Astrocyte (in vitro differentiated cells and primary cell): ENCODE measurements around the gene DPH2. TPM values are rescaled to one million over a fixed set of nuclear protein-coding genes. Genes with fewer than 3 reads are reported as not detected.

Experiments used
- DNase-seq: peaks from one replicate; pipeline ENCODE4 v3.0.0-alpha.2; 2010; ENCODE audit warnings: low read depth
- FAIRE-seq: peaks from 2 replicates; lab custom pipeline; 2011; peaks lifted over from hg19 to GRCh38; lab: Jason Lieb, UNC
- H2AFZ ChIP-seq: 2 replicates; pipeline ENCODE4 v1.6.0; 2012; ENCODE audit warnings: low read depth, low read length, inconsistent platforms
- H3K27ac ChIP-seq: 2 replicates; pipeline ENCODE4 v1.5.1; 2011; ENCODE audit warnings: low read depth, low read length, inconsistent platforms
- H3K27me3 ChIP-seq: 2 replicates; pipeline ENCODE4 v1.6.0; 2011; ENCODE audit warnings: low read length, inconsistent platforms; ENCODE audit not compliant: insufficient read depth
- H3K36me3 ChIP-seq: 2 replicates; pipeline ENCODE4 v1.5.1; 2011; ENCODE audit warnings: low read length, inconsistent platforms; ENCODE audit not compliant: insufficient read depth
- H3K4me1 ChIP-seq: 2 replicates; pipeline ENCODE4 v1.5.1; 2011; ENCODE audit warnings: low read length, inconsistent platforms; ENCODE audit not compliant: insufficient read depth
- H3K4me2 ChIP-seq: 2 replicates; pipeline ENCODE4 v1.6.0; 2012; ENCODE audit warnings: low read length, inconsistent platforms
- H3K4me3 ChIP-seq: 2 replicates; pipeline ENCODE4 v1.5.1; 2011; ENCODE audit warnings: low read depth, mild to moderate bottlenecking, low read length, inconsistent platforms; ENCODE audit not compliant: insufficient read depth
- H3K79me2 ChIP-seq: 2 replicates; pipeline ENCODE4 v1.6.0; 2012; ENCODE audit warnings: mild to moderate bottlenecking, low read length, inconsistent platforms; ENCODE audit not compliant: insufficient read depth
- H3K9ac ChIP-seq: 2 replicates; pipeline ENCODE4 v1.6.0; 2012; ENCODE audit warnings: mild to moderate bottlenecking, low read length, inconsistent platforms
- H3K9me3 ChIP-seq: 2 replicates; pipeline ENCODE4 v1.5.1; 2012; ENCODE audit warnings: low read depth, mild to moderate bottlenecking, low read length, inconsistent platforms; ENCODE audit not compliant: insufficient read depth
- H4K20me1 ChIP-seq: 2 replicates; pipeline ENCODE4 v1.6.0; 2012; ENCODE audit warnings: low read length, inconsistent platforms; ENCODE audit not compliant: insufficient read depth
- H3K27ac Mint-ChIP-seq: one replicate; pipeline ENCODE4 v1.8.0; 2021; ENCODE audit warnings: mild to moderate bottlenecking, mixed read lengths; ENCODE audit not compliant: unreplicated experiment
- H3K27me3 Mint-ChIP-seq: one replicate; pipeline ENCODE4 v1.8.0; 2021; ENCODE audit warnings: low read depth, mixed read lengths; ENCODE audit not compliant: unreplicated experiment
- H3K36me3 Mint-ChIP-seq: one replicate; pipeline ENCODE4 v1.8.0; 2021; ENCODE audit warnings: low read depth, mixed read lengths; ENCODE audit not compliant: unreplicated experiment
- H3K4me1 Mint-ChIP-seq: one replicate; pipeline ENCODE4 v1.8.0; 2021; ENCODE audit warnings: low read depth, mixed read lengths; ENCODE audit not compliant: unreplicated experiment
- H3K4me3 Mint-ChIP-seq: one replicate; pipeline ENCODE4 v1.8.0; 2021; ENCODE audit warnings: mild to moderate bottlenecking, moderate library complexity, mixed read lengths; ENCODE audit not compliant: unreplicated experiment
- H3K9me3 Mint-ChIP-seq: one replicate; pipeline ENCODE4 v1.8.0; 2021; ENCODE audit warnings: mild to moderate bottlenecking, mixed read lengths; ENCODE audit not compliant: unreplicated experiment
- CTCF ChIP-seq: IDR thresholded peaks from 2 replicates; pipeline ENCODE4 v1.5.1; 2011; ENCODE audit warnings: low read depth, mild to moderate bottlenecking, inconsistent platforms, low read length, moderate library complexity; ENCODE audit not compliant: insufficient read depth
- EZH2 ChIP-seq: IDR thresholded peaks from 2 replicates; pipeline ENCODE4 v1.6.1; 2012; ENCODE audit warnings: mild to moderate bottlenecking, low read length, inconsistent platforms; ENCODE audit not compliant: insufficient read depth
- total RNA-seq: library from RNA; stranded (reverse); gene quantifications from 2 replicates; pipeline ENCODE4 v1.2.1, GENCODE V29; 2021

DPH2 gene
- total RNA-seq, 1 donor from 2014 or later: 31.6 TPM

- H3K9ac ChIP-seq: no peak overlapping the region
- Mint-ChIP-seq H3K27me3 (no peaks in the 10 kb centered on the region), H3K27ac (no peak overlapping the region), H3K9me3 (no peaks in the 10 kb centered on the region), H3K36me3 (peaks cover 4% of the 10 kb centered on the region), H3K4me3 (no peak overlapping the region), H3K4me1 (peaks cover 5% of the 10 kb centered on the region)
- H3K36me3 ChIP-seq: no peaks in the 10 kb centered on the region
- no peaks in the 10 kb centered on the region for H4K20me1 ChIP-seq
- H3K4me3 ChIP-seq: no peak overlapping the region
- FAIRE-seq (no peak), DNase-seq (no peak)
- no peaks in the 10 kb centered on the region for H3K4me1 ChIP-seq
- no peak overlapping the region for H3K4me2 ChIP-seq
- H3K79me2 ChIP-seq: no peaks in the 10 kb centered on the region
- no peaks in the 10 kb centered on the region for H3K9me3 ChIP-seq
- no peak for TF ChIP-seq EZH2
- TF ChIP-seq CTCF: no peak
- no peak overlapping the region for H2AFZ ChIP-seq
- no peak overlapping the region for H3K27ac ChIP-seq
- no peaks in the 10 kb centered on the region for H3K27me3 ChIP-seq
Observed at GRCh38 chr1:44014365-44015104, 44.7 kb downstream of the DPH2 start.

- H3K4me1 ChIP-seq: no peaks in the 10 kb centered on the region
- H3K27ac ChIP-seq: no peak overlapping the region
- no peak overlapping the region for H2AFZ ChIP-seq
- peaks cover 2% of the 10 kb centered on the region for H3K36me3 Mint-ChIP-seq
- no peak for FAIRE-seq
- no peaks in the 10 kb centered on the region for H3K27me3 Mint-ChIP-seq
- H3K27ac Mint-ChIP-seq: no peak overlapping the region
- H3K9ac ChIP-seq: no peak overlapping the region
- H3K9me3 ChIP-seq: no peaks in the 10 kb centered on the region
- no peak overlapping the region for H3K4me2 ChIP-seq
- no peaks in the 10 kb centered on the region for H4K20me1 ChIP-seq
- H3K36me3 ChIP-seq: no peaks in the 10 kb centered on the region
- no peak overlapping the region for H3K4me3 Mint-ChIP-seq
- H3K79me2 ChIP-seq: no peaks in the 10 kb centered on the region
- TF ChIP-seq CTCF: no peak
- no peak for TF ChIP-seq EZH2
- no peaks in the 10 kb centered on the region for H3K9me3 Mint-ChIP-seq
- no peaks in the 10 kb centered on the region for H3K27me3 ChIP-seq
- no peak overlapping the region for H3K4me3 ChIP-seq
- DNase-seq: no peak
- H3K4me1 Mint-ChIP-seq: peaks cover 5% of the 10 kb centered on the region
Observed at GRCh38 chr1:44015206-44015605, 45.4 kb downstream of the DPH2 start.
